Glomerular endothelial cell (primary cell): Measurements from ENCODE around the gene PPM1L. TPM values are rescaled to one million over a fixed set of nuclear protein-coding genes. Genes with fewer than 3 reads are reported as not detected.
A peak's percentile ranks its signal among the peaks of the same experiment; 100 is the strongest.

Experiments
- DNase-seq: peaks from one replicate; pipeline ENCODE4 v3.0.0-alpha.2; 2011; ENCODE audit warnings: low read depth, low spot score; ENCODE audit errors: extremely low read depth
- total RNA-seq: library from RNA; depleted of rRNA; stranded (reverse); fragments of >200 nt; gene quantifications from 2 replicates; pipeline ENCODE4 v1.2.3, GENCODE V29; 2015

Gene PPM1L
- total RNA-seq, 1 donor from 2014 or later, result 3.2 TPM

DNA sequence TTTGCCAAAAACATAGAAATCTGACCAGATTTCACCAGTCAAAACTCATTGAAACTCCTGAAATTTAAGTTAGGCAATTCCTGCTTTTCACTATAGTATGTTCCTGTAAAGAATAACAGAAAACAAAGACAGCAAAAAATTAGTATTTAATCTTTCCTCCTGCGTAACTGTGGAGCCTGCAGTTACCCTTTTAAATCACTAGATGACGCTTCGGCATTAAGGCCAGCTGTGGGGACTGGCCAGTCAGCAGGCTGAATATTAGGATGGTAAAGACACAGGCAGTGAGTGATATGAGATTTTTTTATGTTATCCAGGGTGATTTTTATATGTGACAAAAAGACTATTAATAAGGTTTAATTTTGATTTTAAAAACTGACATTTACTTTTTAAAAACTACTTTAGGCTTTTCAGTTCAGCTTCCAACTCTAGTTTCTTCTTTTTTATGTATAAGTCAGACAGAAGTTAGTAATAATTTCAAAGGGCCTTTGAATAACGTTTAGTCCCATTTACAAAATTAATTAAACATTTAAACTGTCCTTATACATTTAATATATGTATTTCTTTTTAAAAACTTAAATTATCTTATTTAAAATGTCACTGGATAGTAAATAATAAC, 165.1 kb downstream of the PPM1L start:
- no peak for DNase-seq

DNA sequence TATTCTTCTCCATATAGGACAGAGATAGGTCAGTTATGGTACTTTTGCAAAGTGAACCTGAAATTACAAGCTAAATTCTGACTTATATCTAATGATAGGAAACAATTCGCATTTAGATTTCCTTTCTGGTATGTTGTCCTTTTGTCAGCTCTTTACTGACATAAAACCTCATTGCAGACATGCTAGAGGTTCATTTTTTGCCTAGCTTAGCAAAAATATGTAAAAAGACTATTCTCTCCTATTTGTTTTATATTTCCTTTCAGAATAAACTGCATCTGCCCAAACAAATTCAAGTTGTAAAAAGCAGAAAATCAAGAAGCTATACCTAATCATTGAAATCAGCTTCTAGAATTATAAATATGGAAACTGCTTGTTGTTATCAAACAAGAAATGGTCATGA, 168.7 kb downstream of the PPM1L start:
- DNase-seq, result no peak

DNA sequence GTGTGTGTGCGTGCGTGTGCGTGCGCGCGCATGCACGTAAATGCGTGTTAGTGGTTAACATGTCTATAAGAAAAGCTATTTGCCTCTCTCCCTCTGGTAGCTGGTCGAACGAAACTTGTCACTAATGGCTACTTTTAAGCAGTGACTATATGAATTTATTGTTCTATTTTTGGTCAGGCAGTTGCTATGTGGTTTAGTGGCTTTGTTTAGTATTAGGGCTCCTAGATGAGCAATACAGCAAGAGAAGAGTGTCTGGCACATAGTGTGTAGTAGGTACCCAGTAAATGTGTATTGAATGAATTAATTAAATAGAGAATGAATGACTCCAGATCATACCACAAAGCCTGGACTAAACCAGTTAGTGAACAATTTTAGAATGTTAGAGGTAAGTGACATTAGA, 171.6 kb downstream of the PPM1L start:
- no peak for DNase-seq

DNA sequence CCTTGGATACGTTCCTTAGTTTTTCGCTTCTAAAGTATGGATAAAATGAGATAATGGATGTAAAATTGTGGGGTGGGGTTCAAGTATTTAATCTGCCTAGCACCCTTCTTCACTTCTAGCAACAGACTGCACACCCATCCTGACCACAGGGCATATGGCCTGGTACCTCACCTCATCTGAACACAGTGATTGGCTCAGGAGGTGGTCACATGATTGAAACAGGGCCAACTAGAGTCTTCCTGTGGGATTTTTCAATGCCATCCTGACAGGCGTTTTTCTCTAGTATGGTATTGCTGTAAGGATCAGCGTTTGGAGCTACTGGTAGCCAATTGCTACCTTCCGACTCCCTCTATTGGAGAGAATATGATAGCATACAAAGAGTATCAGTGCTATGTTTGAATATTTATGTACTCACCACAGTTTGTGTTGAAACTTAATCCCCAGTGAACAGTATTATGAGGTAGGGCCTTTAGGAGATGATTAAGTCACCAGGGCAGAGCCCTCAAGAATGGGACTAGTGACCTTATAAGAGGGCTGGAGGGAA, 172.2 kb downstream of the PPM1L start:
- no peak for DNase-seq

DNA sequence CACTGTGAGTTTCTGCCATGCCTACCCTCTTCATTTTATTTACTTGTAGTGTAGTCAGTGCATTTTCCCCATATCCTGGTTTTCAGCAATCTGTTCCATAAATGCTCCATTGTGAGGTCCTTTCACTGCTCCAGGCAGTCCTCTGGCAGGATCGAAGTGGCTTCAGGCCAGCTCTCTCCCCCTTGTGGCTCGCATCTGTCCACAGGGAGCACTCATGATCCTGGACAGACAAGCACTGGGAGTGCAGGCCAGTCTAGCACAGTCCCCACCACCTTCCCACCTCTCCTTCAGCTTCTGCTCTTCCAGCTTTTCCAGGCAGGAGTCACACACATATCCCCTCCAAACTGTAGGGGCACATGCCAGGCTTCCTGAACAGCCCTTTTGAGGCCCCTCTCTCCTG, 173.6 kb downstream of the PPM1L start:
- no peak for DNase-seq

GRCh38 chr3:160931474-160931873, 175.4 kb downstream of the PPM1L start:
- no peak for DNase-seq

DNA sequence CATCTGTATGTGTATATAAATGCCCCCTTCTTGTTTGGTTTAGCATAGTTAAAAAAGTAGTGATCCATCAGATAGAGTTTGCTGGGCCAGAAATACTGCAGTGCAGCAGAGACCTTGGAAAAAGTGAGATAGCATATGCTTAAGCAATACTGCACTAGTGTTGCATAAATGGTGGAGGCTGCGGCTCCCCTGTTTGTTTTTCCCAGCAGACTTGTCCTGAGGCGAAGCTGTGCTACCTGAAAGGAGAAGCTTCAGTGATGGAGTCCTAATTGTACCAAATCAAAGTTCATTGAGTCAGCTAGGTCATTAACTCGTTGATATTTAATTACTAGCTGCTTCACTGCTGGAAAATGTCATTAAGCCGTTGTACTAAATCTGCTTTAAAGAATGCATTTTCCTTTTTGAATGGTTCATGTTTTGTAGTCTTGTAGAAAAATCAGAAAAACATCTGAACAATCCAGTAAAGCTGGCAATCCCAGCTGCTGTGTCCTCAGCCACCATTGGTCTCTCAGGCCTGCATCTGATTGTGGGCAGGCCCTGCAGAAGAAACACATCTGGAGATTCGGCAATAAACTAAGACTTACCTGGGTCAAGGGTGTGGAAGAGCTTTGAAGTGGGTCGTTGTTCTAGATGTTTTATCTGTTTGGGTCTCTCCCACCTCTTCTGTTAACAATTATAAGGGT, 179.5 kb downstream of the PPM1L start:
- no peak for DNase-seq

DNA sequence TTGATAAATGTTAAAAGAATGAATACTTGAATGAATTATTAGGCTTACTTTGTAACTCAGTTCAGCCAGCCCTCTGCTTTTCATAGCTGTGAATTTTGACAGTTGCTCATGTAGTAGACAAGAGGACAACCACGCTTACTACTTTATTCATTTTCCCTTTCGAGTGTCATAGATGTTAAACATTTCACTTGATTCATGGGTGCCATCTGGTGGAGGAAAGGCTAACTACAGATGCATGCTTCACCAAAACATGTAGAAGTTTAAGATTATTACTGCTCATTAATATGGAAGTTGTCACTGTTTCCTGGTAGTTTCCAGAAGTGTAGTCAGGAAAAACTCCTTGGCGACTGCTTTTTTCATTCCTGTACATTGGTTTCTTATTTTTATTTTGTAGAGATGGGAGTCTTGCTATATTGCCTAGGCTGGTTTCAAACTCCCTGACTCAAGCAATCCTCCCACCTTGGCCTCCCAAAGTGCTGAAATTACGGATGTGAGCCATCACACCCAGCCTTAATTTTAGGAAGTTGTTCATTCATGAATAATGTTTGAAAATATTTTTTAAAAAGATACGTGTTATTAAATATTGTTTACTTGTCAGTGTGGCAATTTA, 186.0 kb downstream of the PPM1L start:
- DNase-seq, result peak; percentile 72

- DNase-seq, result no peak
Observed at GRCh38 chr3:160943996-160944395, 188.0 kb downstream of the PPM1L start.

DNA sequence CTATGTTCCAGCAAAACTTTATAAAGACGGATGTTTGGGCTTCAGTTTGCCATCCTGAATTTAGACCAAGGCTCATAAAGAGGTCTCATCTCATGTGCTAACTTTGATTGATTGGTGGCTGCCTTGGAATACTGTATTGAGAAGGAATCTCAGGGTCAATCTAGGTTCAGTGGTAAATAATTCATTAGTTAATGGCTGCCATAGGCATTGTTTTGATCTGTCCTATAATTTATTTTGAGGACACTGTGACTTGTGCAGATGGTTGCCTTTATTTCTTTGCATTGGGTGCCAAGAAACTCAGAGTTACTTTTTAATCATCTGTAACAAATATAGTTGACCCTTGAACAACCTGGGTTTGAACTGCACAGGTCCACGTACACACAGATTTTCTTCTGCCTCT, 189.3 kb downstream of the PPM1L start:
- DNase-seq, result no peak

DNA sequence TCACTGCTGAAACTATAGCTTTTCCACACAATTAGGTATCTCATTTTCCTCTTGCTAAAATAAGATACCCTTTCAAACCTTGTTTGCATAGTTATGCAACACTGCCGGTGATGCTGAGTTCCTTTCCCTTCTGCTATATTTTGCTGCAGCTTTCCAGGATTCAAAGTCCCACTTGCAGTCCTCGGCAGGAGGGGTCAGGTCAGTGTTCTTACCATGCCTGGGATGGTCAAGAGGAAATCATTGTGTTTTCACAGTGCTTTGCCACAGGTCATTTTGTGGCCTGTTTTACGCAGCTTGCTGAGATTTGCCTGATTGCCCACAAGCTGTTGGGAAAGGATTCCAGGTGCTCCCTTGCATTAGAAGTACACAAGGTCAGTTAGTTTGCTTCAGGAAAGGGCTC, 192.2 kb downstream of the PPM1L start:
- DNase-seq, result no peak

- no peak for DNase-seq
Observed at GRCh38 chr3:160949460-160949859, 193.4 kb downstream of the PPM1L start.

DNA sequence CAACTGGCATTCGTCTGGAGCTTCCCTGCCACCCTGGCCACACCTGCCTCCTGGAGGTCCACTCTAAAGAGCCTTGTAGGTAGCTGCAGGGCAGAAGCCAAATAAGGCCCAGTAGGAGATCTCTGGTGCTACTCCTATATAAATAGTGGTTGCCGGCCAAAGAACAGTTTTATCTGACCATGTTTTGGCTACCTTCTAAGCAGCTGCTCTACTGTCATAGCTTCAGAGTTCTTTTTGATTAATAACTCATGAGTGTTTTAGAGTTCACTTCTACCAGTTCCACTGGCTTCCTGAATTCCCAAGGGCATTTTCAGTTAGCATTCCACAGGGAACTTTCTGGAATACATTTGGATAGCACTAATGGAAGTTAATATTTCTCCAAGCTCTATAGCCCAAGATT, 194.5 kb downstream of the PPM1L start:
- DNase-seq, result no peak

- no peak for DNase-seq
Observed at GRCh38 chr3:160950954-160951353, 194.9 kb downstream of the PPM1L start.

DNA sequence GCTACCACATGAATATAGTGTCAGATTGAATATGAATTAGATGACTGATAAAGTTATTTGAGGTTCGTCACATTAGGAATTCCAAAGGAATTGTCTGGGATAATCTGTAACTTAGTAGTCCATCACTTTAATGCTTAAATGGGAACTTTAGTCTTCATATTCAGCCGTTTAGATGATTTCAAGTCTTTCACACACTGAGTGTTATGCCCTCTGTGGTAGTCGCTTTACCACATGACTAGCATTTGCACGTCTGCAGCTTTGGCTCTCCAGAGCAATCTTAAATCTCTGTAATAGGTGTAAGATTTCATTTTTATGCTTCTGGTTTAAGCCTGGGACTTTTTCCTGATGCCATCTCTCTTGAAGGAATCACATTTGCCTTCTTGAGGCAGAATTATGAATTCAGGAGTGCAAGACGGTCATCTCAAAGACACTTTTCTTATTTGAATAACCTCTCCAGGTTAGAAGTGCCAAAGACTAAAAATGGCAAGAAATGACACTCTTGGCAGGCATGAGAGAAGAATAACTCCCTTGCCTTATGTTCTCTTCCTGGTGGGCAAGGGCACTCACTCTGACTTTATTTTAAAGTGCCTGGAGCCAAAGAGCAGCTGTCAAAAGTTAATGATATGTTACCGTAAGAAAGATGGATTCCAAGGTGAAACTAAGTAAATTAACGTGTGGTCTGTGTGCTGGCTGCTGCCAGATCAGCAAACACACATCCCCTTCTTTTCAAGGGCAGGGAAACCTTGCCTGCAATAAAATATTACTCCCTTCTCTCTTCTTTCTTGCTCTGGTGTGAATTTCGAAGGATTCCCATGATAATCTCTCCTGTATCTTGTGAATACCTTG, 195.8 kb downstream of the PPM1L start:
- DNase-seq, result no peak

GRCh38 chr3:160953686-160954085, 197.7 kb downstream of the PPM1L start:
- no peak for DNase-seq

DNA sequence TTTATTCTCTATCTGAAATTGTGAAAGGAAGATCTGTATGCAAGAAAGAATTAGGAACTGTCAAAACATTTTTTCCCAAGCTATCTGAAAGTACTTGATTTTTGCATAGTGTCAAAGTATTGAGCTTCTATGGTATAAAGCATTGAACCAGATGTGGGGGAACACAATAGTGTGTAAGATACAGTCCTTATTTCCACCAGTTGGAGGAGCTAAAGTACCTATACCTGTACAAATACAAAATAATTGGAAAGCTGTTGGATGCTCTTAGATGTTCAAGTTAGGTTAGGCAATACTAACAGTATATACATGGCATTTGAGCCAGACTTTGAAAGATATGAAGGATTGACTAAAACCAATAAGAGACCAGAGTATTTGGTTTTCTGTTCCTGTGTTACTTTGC, 200.8 kb downstream of the PPM1L start:
- peak; percentile 33 for DNase-seq

- no peak for DNase-seq
Observed at GRCh38 chr3:160960568-160960967, 204.5 kb downstream of the PPM1L start.

GRCh38 chr3:160963949-160964348, 207.9 kb downstream of the PPM1L start:
- DNase-seq, result no peak

DNA sequence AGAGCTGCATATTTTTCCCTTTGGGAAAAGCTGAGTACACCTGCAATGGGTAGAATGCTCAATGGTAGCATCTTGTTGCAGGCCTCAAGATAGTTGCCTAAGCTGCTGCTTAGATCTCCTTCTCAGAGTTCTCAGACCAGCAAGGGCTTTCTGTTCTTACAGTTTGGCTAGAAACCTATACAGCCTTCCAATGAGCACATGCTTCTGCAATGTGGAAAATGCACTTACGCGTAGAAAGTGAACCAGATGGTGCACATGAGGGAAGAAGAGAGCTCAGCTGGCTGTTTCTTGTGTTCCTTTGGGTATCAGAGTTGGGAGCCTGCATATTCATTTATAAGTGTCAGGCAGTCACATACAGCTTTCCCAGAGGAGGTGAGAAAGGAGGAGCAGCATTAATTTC, 212.7 kb downstream of the PPM1L start:
- no peak for DNase-seq
